ENCODE data around the gene LSAMP. TPM values are rescaled to one million over a fixed set of nuclear protein-coding genes. Genes with fewer than 3 reads are reported as not detected.

LSAMP gene
- total and polyA plus RNA-seq, 9 of the 15 experiments (the other 6 are each of a cell fraction or from before 2014, with no cell fraction given), result 0.09 to 0.11 TPM; not detected in 7

DNA sequence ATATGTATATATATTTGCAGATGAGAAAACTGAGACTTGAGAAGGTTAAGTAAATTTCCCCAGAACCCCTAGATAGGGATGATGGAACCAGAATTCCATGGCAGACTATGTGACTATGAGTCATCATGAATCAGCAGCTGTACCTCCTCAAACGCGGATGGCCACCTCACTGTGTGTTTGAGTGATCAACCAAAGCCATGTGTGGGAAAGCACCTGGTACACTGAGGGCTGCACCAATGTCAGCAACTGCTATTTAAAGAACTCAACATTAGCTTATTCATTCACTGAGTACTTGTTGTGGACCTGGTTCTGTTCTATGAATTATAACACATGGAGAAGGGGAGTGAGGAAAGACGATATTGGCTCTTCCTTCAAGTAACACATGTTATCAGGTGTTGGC lies 445.0 kb downstream of the LSAMP start (continued):
- no peak for TF ChIP-seq ZNF444 (CRISPR knock-in tag; IDR thresholded peaks at IDR 0.05)
- TF ChIP-seq SMARCE1 (IDR thresholded peaks at IDR 0.05), result peak; percentile 73
- peak; percentile 92 for TF ChIP-seq NFE2 (IDR thresholded peaks at IDR 0.05; ENCODE audit: low read depth)
- peak; percentile 59; the same call in 1 of the 2 replicates for TF ChIP-seq MECOM (CRISPR knock-in tag; IDR thresholded peaks at IDR 0.05)
- TF ChIP-seq, protein P1, sequence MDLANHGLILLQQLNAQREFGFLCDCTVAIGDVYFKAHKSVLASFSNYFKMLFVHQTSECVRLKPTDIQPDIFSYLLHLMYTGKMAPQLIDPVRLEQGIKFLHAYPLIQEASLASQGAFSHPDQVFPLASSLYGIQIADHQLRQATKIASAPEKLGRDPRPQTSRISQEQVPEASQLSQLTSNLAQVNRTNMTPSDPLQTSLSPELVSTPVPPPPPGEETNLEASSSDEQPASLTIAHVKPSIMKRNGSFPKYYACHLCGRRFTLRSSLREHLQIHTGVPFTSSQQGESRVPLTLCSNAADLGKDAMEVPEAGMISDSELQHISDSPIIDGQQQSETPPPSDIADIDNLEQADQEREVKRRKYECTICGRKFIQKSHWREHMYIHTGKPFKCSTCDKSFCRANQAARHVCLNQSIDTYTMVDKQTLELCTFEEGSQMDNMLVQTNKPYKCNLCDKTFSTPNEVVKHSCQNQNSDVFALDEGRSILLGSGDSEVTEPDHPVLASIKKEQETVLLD (IDR thresholded peaks at IDR 0.05), result no peak
- TF ChIP-seq CBFA2T3 (IDR thresholded peaks at IDR 0.05), result peak; percentile 44; the same call in 1 of the 2 replicates
- TF ChIP-seq TAF7 (tag; IDR thresholded peaks at IDR 0.05), result no peak
- peak; percentile 49; the same call in 1 of the 2 replicates for TF ChIP-seq SMAD4 (CRISPR knock-in tag; conservative IDR thresholded peaks at IDR 0.05)
- peak in 1 of 2 experiments; percentile 44; a peak in 1 of 4 replicates for TF ChIP-seq RCOR1 (IDR thresholded peaks at IDR 0.05; ENCODE audit: borderline replicate concordance in 1 of 2, low read depth in 2 of 2, low read length in 2 of 2)
- TF ChIP-seq CXXC5 (CRISPR knock-in tag; IDR thresholded peaks at IDR 0.05), result peak; percentile 42; the same call in 1 of the 2 replicates
- TF ChIP-seq, protein P2, sequence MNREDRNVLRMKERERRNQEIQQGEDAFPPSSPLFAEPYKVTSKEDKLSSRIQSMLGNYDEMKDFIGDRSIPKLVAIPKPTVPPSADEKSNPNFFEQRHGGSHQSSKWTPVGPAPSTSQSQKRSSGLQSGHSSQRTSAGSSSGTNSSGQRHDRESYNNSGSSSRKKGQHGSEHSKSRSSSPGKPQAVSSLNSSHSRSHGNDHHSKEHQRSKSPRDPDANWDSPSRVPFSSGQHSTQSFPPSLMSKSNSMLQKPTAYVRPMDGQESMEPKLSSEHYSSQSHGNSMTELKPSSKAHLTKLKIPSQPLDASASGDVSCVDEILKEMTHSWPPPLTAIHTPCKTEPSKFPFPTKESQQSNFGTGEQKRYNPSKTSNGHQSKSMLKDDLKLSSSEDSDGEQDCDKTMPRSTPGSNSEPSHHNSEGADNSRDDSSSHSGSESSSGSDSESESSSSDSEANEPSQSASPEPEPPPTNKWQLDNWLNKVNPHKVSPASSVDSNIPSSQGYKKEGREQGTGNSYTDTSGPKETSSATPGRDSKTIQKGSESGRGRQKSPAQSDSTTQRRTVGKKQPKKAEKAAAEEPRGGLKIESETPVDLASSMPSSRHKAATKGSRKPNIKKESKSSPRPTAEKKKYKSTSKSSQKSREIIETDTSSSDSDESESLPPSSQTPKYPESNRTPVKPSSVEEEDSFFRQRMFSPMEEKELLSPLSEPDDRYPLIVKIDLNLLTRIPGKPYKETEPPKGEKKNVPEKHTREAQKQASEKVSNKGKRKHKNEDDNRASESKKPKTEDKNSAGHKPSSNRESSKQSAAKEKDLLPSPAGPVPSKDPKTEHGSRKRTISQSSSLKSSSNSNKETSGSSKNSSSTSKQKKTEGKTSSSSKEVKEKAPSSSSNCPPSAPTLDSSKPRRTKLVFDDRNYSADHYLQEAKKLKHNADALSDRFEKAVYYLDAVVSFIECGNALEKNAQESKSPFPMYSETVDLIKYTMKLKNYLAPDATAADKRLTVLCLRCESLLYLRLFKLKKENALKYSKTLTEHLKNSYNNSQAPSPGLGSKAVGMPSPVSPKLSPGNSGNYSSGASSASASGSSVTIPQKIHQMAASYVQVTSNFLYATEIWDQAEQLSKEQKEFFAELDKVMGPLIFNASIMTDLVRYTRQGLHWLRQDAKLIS (CRISPR knock-in tag; IDR thresholded peaks at IDR 0.05), result no peak
- TF ChIP-seq, protein P3, sequence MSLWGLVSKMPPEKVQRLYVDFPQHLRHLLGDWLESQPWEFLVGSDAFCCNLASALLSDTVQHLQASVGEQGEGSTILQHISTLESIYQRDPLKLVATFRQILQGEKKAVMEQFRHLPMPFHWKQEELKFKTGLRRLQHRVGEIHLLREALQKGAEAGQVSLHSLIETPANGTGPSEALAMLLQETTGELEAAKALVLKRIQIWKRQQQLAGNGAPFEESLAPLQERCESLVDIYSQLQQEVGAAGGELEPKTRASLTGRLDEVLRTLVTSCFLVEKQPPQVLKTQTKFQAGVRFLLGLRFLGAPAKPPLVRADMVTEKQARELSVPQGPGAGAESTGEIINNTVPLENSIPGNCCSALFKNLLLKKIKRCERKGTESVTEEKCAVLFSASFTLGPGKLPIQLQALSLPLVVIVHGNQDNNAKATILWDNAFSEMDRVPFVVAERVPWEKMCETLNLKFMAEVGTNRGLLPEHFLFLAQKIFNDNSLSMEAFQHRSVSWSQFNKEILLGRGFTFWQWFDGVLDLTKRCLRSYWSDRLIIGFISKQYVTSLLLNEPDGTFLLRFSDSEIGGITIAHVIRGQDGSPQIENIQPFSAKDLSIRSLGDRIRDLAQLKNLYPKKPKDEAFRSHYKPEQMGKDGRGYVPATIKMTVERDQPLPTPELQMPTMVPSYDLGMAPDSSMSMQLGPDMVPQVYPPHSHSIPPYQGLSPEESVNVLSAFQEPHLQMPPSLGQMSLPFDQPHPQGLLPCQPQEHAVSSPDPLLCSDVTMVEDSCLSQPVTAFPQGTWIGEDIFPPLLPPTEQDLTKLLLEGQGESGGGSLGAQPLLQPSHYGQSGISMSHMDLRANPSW (CRISPR knock-in tag; IDR thresholded peaks at IDR 0.05), result no peak
- no peak for TF ChIP-seq ZNF121 (CRISPR knock-in tag; conservative IDR thresholded peaks at IDR 0.05)
